K562 (cell line): ENCODE data around the gene PDGFC. TPM values are rescaled to one million over a fixed set of nuclear protein-coding genes. Genes with fewer than 3 reads are reported as not detected.

ENCODE experiments used
- ATAC-seq: fragments of 200-7000 bp; cut with Tn5 transposase; 3 replicates; pipeline ENCODE4 v1.9.1; 2020; ENCODE audit warnings: moderate library complexity
- BruUV-seq: library from RNA; stranded (reverse); fragments of 400-500 nt; replicated peaks from 2 replicates; lab custom pipeline; 2021; lab: Mats Ljungman, UMichigan
- CTCF ChIA-PET: fragments of 300-600 bp; formaldehyde crosslinking; extraction: SDS; loops from one replicate; lab custom pipeline; 2021; ENCODE audit warnings: low intra/inter-chr PET ratio; lab: Yijun Ruan, JAX
- POLR2A ChIA-PET: fragments of 300-600, 350-650 bp; sonication (Branson Sonifier 250); formaldehyde crosslinking; extraction: SDS; loops from one replicate; lab custom pipeline; 2021; ENCODE audit warnings: antibody characterized with exemption, inconsistent platforms; lab: Yijun Ruan, JAX
- DNase-seq, 4 experiments: peaks; one replicate each; pipeline versions ENCODE4 v3.0.0 to v3.0.0-alpha.2; 2011 to 2018; ENCODE audit warnings: low spot score in 3 of 4, mixed read lengths in 3 of 4; ENCODE audit errors: extremely low read depth in 1 of 4
- FAIRE-seq: peaks from 2 replicates; lab custom pipeline; 2011; peaks lifted over from hg19 to GRCh38; lab: Jason Lieb, UNC
- H2AFZ ChIP-seq: 2 replicates; pipeline ENCODE4 v1.6.0; 2011; ENCODE audit warnings: low read depth, low read length, control low read depth, inconsistent platforms
- H3K27ac ChIP-seq: fragments of 200-600 bp; 3 replicates; pipeline ENCODE4 v1.8.0; 2011; ENCODE audit warnings: low read depth, mild to moderate bottlenecking, control low read depth, inconsistent platforms, low read length, moderate library complexity, mixed read lengths; ENCODE audit errors: extremely low read depth
- H3K27me3 ChIP-seq, 2 experiments: fragments of 300-600 bp in 1 of 2; 2 replicates in 1 of 2; 3 replicates in 1 of 2; pipeline versions ENCODE4 v1.6.0 to v1.8.0; 2011; ENCODE audit warnings: inconsistent platforms in 2 of 2, low read length in 2 of 2, mild to moderate bottlenecking in 1 of 2, mixed read lengths in 1 of 2, moderate library complexity in 1 of 2; ENCODE audit not compliant: control insufficient read depth in 2 of 2, insufficient read depth in 2 of 2
- H3K36me3 ChIP-seq: fragments of 300-600 bp; 3 replicates; pipeline ENCODE4 v1.8.0; 2011; ENCODE audit warnings: mild to moderate bottlenecking, low read length, inconsistent platforms; ENCODE audit not compliant: control insufficient read depth, insufficient read depth
- H3K4me1 ChIP-seq, 2 experiments: fragments of 200-600 bp in 1 of 2; replicated peaks in 1 of 2; 2 replicates in 1 of 2; 3 replicates in 1 of 2; pipeline versions ENCODE4 v1.5.1 to v1.8.0; 2011; ENCODE audit warnings: inconsistent platforms in 2 of 2, low read length in 2 of 2, mild to moderate bottlenecking in 1 of 2, mixed read lengths in 1 of 2, moderate library complexity in 1 of 2; ENCODE audit not compliant: control insufficient read depth in 2 of 2, insufficient read depth in 2 of 2
- H3K4me2 ChIP-seq: 2 replicates; pipeline ENCODE4 v1.6.1; 2011; ENCODE audit warnings: low read length, control low read depth, inconsistent platforms, mixed read lengths; ENCODE audit not compliant: insufficient read depth
- H3K4me3 ChIP-seq: fragments of 200-600 bp; sonication (generic), shearing (Covaris generic); 2 replicates; pipeline ENCODE4 v1.5.1; 2016; ENCODE audit warnings: control low read depth, inconsistent platforms
- H3K79me2 ChIP-seq: fragments of 200-600 bp; 3 replicates; pipeline ENCODE4 v1.8.0; 2011; ENCODE audit warnings: low read length, inconsistent platforms; ENCODE audit not compliant: control insufficient read depth, insufficient read depth
- H3K9ac ChIP-seq, 2 experiments: 2 replicates each; pipeline versions ENCODE4 v1.6.0 to v1.6.1; 2011; ENCODE audit warnings: low read depth in 2 of 2, low read length in 2 of 2, control low read depth in 1 of 2, inconsistent platforms in 1 of 2, mild to moderate bottlenecking in 1 of 2, mixed read lengths in 1 of 2; ENCODE audit not compliant: insufficient read depth in 1 of 2
- H3K9me1 ChIP-seq: one replicate; pipeline ENCODE4 v1.6.0; 2011; ENCODE audit warnings: inconsistent platforms, mild to moderate bottlenecking, low read length, moderate library complexity; ENCODE audit not compliant: control insufficient read depth, insufficient read depth
- H3K9me3 ChIP-seq: replicated peaks from 2 replicates; pipeline ENCODE4 v1.5.1; 2011; ENCODE audit warnings: low read depth, low read length, inconsistent platforms; ENCODE audit not compliant: control insufficient read depth, insufficient read depth
- H4K20me1 ChIP-seq: replicated peaks from 2 replicates; pipeline ENCODE4 v1.6.1; 2011; ENCODE audit warnings: low read length, inconsistent platforms, mixed read lengths; ENCODE audit not compliant: control insufficient read depth, insufficient read depth
- ELF4 ChIP-seq: fragments of 450-650 bp; formaldehyde crosslinking; IDR thresholded peaks from 2 replicates; pipeline ENCODE4 v1.4.0; 2022; ENCODE audit warnings: missing genetic modification characterization
- GATA2 ChIP-seq: sonication (generic); formaldehyde crosslinking; IDR thresholded peaks from 2 replicates; pipeline ENCODE4 v1.4.0; 2020; ENCODE audit warnings: mild to moderate bottlenecking, missing genetic modification reagents
- MAFF ChIP-seq: IDR thresholded peaks from 2 replicates; pipeline ENCODE4 v1.6.1; 2012; ENCODE audit warnings: low read length, improper control_type of control experiment
- MED1 ChIP-seq: sonication (generic); formaldehyde crosslinking; IDR thresholded peaks from 2 replicates; pipeline ENCODE4 v1.8.1; 2023; ENCODE audit warnings: missing genetic modification reagents, borderline replicate concordance
- PPARD ChIP-seq: fragments of 250-450 bp; sonication (Bioruptor Pico); IDR thresholded peaks from 2 replicates; pipeline ENCODE4 v1.8.0; 2022; ENCODE audit warnings: inconsistent platforms, mild to moderate bottlenecking, moderate library complexity
- ZNF316 ChIP-seq: fragments of 450-650 bp; IDR thresholded peaks from 2 replicates; pipeline ENCODE4 v1.6.1; 2016
- ZNF696 ChIP-seq: fragments of 250-450 bp; sonication (Bioruptor Pico); conservative IDR thresholded peaks from 2 replicates; pipeline ENCODE4 v1.4.0; 2020; ENCODE audit warnings: mild to moderate bottlenecking, moderate library complexity
- ZNF79 ChIP-seq: fragments of 250-450 bp; sonication (Bioruptor Pico); IDR thresholded peaks from 2 replicates; pipeline ENCODE4 v1.4.0; 2020; ENCODE audit warnings: low read depth, mild to moderate bottlenecking, moderate library complexity
- in situ Hi-C: fragments of 300-500 bp; cut with MboI; formaldehyde crosslinking; loops from 4 replicates; pipeline ENCODE4 v1.15.0; 2018; ENCODE audit warnings: inconsistent platforms, mixed read lengths
- intact Hi-C: fragments of 100-400 bp; cut with micrococcal nuclease; formaldehyde crosslinking; loops from 2 replicates; pipeline ENCODE4 v1.14.2; 2022
- polyA plus RNA-seq, 8 experiments: library from polyadenylated mRNA; depleted of rRNA in 4 of 8; stranded (reverse) in 5 of 8; unstranded in 3 of 8; fragments of >200 nt; fragmentation: Nextera tagmentation in 2 of 8; fragmentation: Illumina TruSeq in 1 of 8; extraction: Ambion mirVana in 2 of 8; extraction: Trizol in 1 of 8; gene quantifications; 2 replicates each; pipeline versions ENCODE4 v1.2.1 to v1.2.3, GENCODE V29; 2011 to 2014; ENCODE audit warnings: inconsistent platforms in 1 of 8, missing spikeins in 1 of 8
- total RNA-seq, 7 experiments: library from RNA; depleted of rRNA in 6 of 7; stranded (reverse); fragments of >200 nt in 6 of 7; fragmentation: Illumina TruSeq in 2 of 7; extraction: Trizol in 2 of 7; gene quantifications; 2 replicates each; pipeline versions ENCODE4 v1.2.1 to v1.2.3, GENCODE V29; 2011 to 2021; ENCODE audit warnings: low replicate concordance in 1 of 7
- TF ChIP-seq, protein P1 (sequence below): sonication (generic); IDR thresholded peaks from 2 replicates; pipeline ENCODE4 v1.6.1; 2016

PDGFC gene
- total and polyA plus RNA-seq, 9 of the 15 experiments (the other 6 are each of a cell fraction or from before 2014, with no cell fraction given) = not detected

DNA sequence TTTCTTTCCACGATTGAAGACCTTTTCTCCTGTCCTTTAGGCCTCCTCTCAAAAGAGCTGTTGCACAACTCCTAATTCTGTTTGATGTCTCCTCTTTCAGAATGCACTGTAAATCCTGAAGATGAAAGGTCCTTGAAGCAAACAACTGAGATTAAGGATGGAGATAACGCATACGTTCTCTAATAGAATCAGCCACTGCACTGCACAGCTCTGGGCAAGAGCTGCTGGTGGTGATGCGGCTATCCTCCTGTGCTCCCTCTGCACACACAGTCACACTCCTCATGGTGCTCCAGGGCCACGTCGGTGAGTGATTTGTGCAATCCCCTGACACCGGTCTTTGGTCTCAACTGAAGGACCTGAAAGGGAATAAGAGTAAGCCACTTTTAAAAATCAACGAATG is 208.7 kb downstream of the PDGFC start (continued):
- TF ChIP-seq, protein P1, sequence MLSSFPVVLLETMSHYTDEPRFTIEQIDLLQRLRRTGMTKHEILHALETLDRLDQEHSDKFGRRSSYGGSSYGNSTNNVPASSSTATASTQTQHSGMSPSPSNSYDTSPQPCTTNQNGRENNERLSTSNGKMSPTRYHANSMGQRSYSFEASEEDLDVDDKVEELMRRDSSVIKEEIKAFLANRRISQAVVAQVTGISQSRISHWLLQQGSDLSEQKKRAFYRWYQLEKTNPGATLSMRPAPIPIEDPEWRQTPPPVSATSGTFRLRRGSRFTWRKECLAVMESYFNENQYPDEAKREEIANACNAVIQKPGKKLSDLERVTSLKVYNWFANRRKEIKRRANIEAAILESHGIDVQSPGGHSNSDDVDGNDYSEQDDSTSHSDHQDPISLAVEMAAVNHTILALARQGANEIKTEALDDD = no peak
- no peak for TF ChIP-seq PPARD (CRISPR knock-in tag)
- no peak for TF ChIP-seq ZNF696

GRCh38 chr4:156756118-156756517 is 215.5 kb downstream of the PDGFC start:
- ChIA-PET POLR2A (no interaction called here), CTCF (no interaction called here)
- Histone ChIP-seq H3K4me2 (no peak overlapping the region), H3K79me2 (no peaks in the 10 kb centered on the region), H3K4me3 (no peak overlapping the region), H3K36me3 (no peaks in the 10 kb centered on the region), H3K4me1 (no peaks in the 10 kb centered on the region), H3K9ac (no peak overlapping the region), H4K20me1 (no peaks in the 10 kb centered on the region), H3K9me3 (no peaks in the 10 kb centered on the region), H2AFZ (no peak overlapping the region), H3K27ac (no peak overlapping the region), H3K27me3 (no peaks in the 10 kb centered on the region), H3K9me1 (no peaks in the 10 kb centered on the region)
- TF ChIP-seq ZNF79 (CRISPR knock-in tag) (no peak), ELF4 (no peak), GATA2 (CRISPR knock-in tag) (no peak), MED1 (CRISPR knock-in tag) (no peak), MAFF (peak; percentile 20; the same call in 1 of the 2 replicates), ZNF316 (peak; percentile 27; the same call in 1 of the 2 replicates)
- in situ Hi-C loops (no loop called here), intact Hi-C loops (no loop called here)
- ATAC-seq = no peak
- no peak for FAIRE-seq
- BruUV-seq = no TSS peak
- no peak for DNase-seq
